K562 (cell line): Measurements from ENCODE around the gene TMEM164.

Experiments
- BRCA1 ChIP-seq, 2 experiments: fragments of 450-650 bp in 1 of 2; sonication (generic) in 1 of 2; formaldehyde crosslinking in 1 of 2; IDR thresholded peaks; 2 replicates each; pipeline versions ENCODE4 v1.5.0 to v1.6.1; 2017 to 2020; ENCODE audit warnings: mild to moderate bottlenecking in 1 of 2, missing genetic modification reagents in 1 of 2
- JUN ChIP-seq, 2 experiments: sonication (generic) in 1 of 2; formaldehyde crosslinking in 1 of 2; IDR thresholded peaks; 2 replicates each; pipeline versions ENCODE4 v1.6.1 to v1.8.0; 2012 to 2022; ENCODE audit warnings: borderline replicate concordance in 2 of 2, mild to moderate bottlenecking in 2 of 2, improper control_type of control experiment in 1 of 2, low read depth in 1 of 2, low read length in 1 of 2, missing genetic modification reagents in 1 of 2
- MYBL2 ChIP-seq, 2 experiments: fragments of 450-650 bp in 1 of 2; sonication (generic) in 1 of 2; formaldehyde crosslinking in 1 of 2; IDR thresholded peaks; 2 replicates each; pipeline versions ENCODE4 v1.6.1 to v1.8.1; 2017 to 2022; ENCODE audit warnings: borderline replicate concordance in 1 of 2, inconsistent platforms in 1 of 2, low read depth in 1 of 2, mild to moderate bottlenecking in 1 of 2, missing genetic modification reagents in 1 of 2, moderate library complexity in 1 of 2
- NFE2 ChIP-seq: IDR thresholded peaks from 2 replicates; pipeline ENCODE4 v1.6.1; 2014; ENCODE audit warnings: antibody characterized with exemption, low read depth
- POLR2A ChIP-seq: fragments of 450-650 bp; conservative IDR thresholded peaks from 2 replicates; pipeline ENCODE4 v1.6.1; 2016
- SP1 ChIP-seq: sonication (generic); formaldehyde crosslinking; IDR thresholded peaks from 2 replicates; pipeline ENCODE4 v1.8.1; 2022; ENCODE audit warnings: mild to moderate bottlenecking, missing genetic modification reagents
- TCF7L2 ChIP-seq: fragments of 150-350 bp; IDR thresholded peaks from 2 replicates; pipeline ENCODE4 v1.6.1; 2016; ENCODE audit warnings: low read depth, mild to moderate bottlenecking, low read length, moderate library complexity
- YY1 ChIP-seq, 3 experiments: IDR thresholded peaks; 2 replicates each; pipeline ENCODE4 v1.6.1; 2011; ENCODE audit warnings: low read length in 2 of 3, mild to moderate bottlenecking in 2 of 3, moderate library complexity in 2 of 3, borderline replicate concordance in 1 of 3, control low read depth in 1 of 3, low read depth in 1 of 3; ENCODE audit not compliant: insufficient read depth in 3 of 3, insufficient replicate concordance in 2 of 3, control insufficient read depth in 1 of 3, insufficient read length in 1 of 3; ENCODE audit errors: extremely low read depth in 1 of 3
- TF ChIP-seq, protein P1 (sequence below), 3 experiments: IDR thresholded peaks in 2 of 3; conservative IDR thresholded peaks in 1 of 3; 2 replicates each; pipeline ENCODE4 v1.5.1; 2011 to 2012; ENCODE audit warnings: low read length in 3 of 3, mild to moderate bottlenecking in 3 of 3, control low read depth in 2 of 3, improper control_type of control experiment in 1 of 3, inconsistent platforms in 1 of 3, low read depth in 1 of 3, mixed read lengths in 1 of 3, moderate library complexity in 1 of 3; ENCODE audit not compliant: insufficient read depth in 2 of 3
- TF ChIP-seq, protein P2 (sequence below): fragments of 250-450 bp; sonication (Bioruptor Pico); IDR thresholded peaks from 2 replicates; pipeline ENCODE4 v1.5.0; 2020; ENCODE audit warnings: mild to moderate bottlenecking
- TF ChIP-seq, protein P3 (sequence below): fragments of 250-450 bp; sonication (Bioruptor Pico); IDR thresholded peaks from 2 replicates; pipeline ENCODE4 v1.5.0; 2021

DNA sequence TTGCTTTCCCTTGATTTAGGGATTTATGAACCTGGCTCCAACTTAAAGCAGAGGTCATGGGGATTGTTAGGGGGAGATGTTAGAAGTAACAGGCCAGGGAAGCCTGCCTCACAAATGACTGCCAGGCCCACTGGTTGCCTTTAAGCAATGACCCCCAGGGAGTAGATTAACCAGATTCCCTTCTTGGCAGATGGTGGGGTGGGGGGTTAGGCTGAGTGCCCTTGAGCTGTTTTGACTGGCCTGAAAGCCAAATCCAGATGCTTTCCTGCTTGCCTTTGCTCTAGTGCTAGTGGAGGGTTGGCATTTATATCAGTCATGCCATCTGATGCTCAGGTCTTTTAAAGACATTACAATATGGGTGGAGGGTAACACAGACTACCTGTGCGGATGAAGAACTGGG, 128.1 kb downstream of the TMEM164 start:
- TF ChIP-seq TCF7L2 (no peak), POLR2A (no peak), YY1 (IDR thresholded peaks at IDR 0.05; ENCODE audit: borderline replicate concordance in 1 of 3, control insufficient read depth in 1 of 3, extremely low read depth in 1 of 3, insufficient read depth in 3 of 3, insufficient read length in 1 of 3, insufficient replicate concordance in 2 of 3, low read depth in 1 of 3, low read length in 2 of 3) (no peak), SP1 (no peak), BRCA1 (IDR thresholded peaks at IDR 0.05) (no peak), BRCA1 (CRISPR knock-in tag; IDR thresholded peaks at IDR 0.05) (no peak), JUN (IDR thresholded peaks at IDR 0.05; ENCODE audit: borderline replicate concordance, low read depth, low read length) (no peak), JUN (CRISPR knock-in tag; IDR thresholded peaks at IDR 0.05; ENCODE audit: borderline replicate concordance) (no peak), NFE2 (no peak), MYBL2 (IDR thresholded peaks at IDR 0.05; ENCODE audit: low read depth) (no peak), MYBL2 (CRISPR knock-in tag; IDR thresholded peaks at IDR 0.05; ENCODE audit: borderline replicate concordance) (no peak)
- TF ChIP-seq, protein P1, sequence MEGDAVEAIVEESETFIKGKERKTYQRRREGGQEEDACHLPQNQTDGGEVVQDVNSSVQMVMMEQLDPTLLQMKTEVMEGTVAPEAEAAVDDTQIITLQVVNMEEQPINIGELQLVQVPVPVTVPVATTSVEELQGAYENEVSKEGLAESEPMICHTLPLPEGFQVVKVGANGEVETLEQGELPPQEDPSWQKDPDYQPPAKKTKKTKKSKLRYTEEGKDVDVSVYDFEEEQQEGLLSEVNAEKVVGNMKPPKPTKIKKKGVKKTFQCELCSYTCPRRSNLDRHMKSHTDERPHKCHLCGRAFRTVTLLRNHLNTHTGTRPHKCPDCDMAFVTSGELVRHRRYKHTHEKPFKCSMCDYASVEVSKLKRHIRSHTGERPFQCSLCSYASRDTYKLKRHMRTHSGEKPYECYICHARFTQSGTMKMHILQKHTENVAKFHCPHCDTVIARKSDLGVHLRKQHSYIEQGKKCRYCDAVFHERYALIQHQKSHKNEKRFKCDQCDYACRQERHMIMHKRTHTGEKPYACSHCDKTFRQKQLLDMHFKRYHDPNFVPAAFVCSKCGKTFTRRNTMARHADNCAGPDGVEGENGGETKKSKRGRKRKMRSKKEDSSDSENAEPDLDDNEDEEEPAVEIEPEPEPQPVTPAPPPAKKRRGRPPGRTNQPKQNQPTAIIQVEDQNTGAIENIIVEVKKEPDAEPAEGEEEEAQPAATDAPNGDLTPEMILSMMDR (IDR thresholded peaks at IDR 0.05 in 2 of 3, conservative IDR thresholded peaks at IDR 0.05 in 1 of 3; ENCODE audit: insufficient read depth in 2 of 3, low read depth in 1 of 3, low read length in 3 of 3), result no peak
- TF ChIP-seq, protein P2, sequence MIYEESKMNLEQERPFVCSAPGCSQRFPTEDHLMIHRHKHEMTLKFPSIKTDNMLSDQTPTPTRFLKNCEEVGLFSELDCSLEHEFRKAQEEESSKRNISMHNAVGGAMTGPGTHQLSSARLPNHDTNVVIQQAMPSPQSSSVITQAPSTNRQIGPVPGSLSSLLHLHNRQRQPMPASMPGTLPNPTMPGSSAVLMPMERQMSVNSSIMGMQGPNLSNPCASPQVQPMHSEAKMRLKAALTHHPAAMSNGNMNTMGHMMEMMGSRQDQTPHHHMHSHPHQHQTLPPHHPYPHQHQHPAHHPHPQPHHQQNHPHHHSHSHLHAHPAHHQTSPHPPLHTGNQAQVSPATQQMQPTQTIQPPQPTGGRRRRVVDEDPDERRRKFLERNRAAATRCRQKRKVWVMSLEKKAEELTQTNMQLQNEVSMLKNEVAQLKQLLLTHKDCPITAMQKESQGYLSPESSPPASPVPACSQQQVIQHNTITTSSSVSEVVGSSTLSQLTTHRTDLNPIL, result no peak
- TF ChIP-seq, protein P3, sequence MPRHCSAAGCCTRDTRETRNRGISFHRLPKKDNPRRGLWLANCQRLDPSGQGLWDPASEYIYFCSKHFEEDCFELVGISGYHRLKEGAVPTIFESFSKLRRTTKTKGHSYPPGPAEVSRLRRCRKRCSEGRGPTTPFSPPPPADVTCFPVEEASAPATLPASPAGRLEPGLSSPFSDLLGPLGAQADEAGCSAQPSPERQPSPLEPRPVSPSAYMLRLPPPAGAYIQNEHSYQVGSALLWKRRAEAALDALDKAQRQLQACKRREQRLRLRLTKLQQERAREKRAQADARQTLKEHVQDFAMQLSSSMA (CRISPR knock-in tag), result no peak
